ENCODE data around the gene ITPR2.

Gene ITPR2

GRCh38 chr12:26523708-26524150, 309.3 kb downstream of the ITPR2 start:
- H3K79me2 ChIP-seq (ENCODE audit: low read length), result no peaks in the 10 kb centered on the region
- no peak overlapping the region for H3K9ac ChIP-seq (ENCODE audit: low read length)
- no peaks in the 10 kb centered on the region for H3K9me3 ChIP-seq (replicated peaks; ENCODE audit: insufficient read depth, low read length)
- H2AFZ ChIP-seq (ENCODE audit: low read length), result no peak overlapping the region
- no peaks in the 10 kb centered on the region for H3K27me3 ChIP-seq (replicated peaks; ENCODE audit: insufficient read depth, low read length)
- no peaks in the 10 kb centered on the region for H3K9me2 ChIP-seq (replicated peaks; ENCODE audit: insufficient read depth, low read length)
- no peaks in the 10 kb centered on the region for H3K36me3 ChIP-seq (replicated peaks; ENCODE audit: insufficient read depth, low read length)
- no peak overlapping the region for H3K4me3 ChIP-seq (ENCODE audit: low read length)
- no peak for DNase-seq
- H3K27ac ChIP-seq (ENCODE audit: low read length), result no peak overlapping the region
- H3F3A ChIP-seq (ENCODE audit: insufficient read depth, low read length), result no peaks in the 10 kb centered on the region
- H4K20me1 ChIP-seq (ENCODE audit: insufficient read depth, low read length), result no peaks in the 10 kb centered on the region
- TF ChIP-seq CTCF (IDR thresholded peaks at IDR 0.05; ENCODE audit: low read length), result no peak
- TF ChIP-seq EZH2 (optimal IDR thresholded peaks at IDR 0.05; ENCODE audit: low read depth, low read length), result no peak
- no peak for TF ChIP-seq EZH2phosphoT487 (IDR thresholded peaks at IDR 0.05; ENCODE audit: low read length)
- H3K4me2 ChIP-seq (ENCODE audit: low read depth, low read length), result no peak overlapping the region
- no peaks in the 10 kb centered on the region for H3K4me1 ChIP-seq (ENCODE audit: low read length)

- no peaks in the 10 kb centered on the region for H3K9me2 ChIP-seq (replicated peaks; ENCODE audit: insufficient read depth, low read length)
- H3K79me2 ChIP-seq (ENCODE audit: low read length), result no peaks in the 10 kb centered on the region
- DNase-seq, result no peak
- no peak overlapping the region for H3K9ac ChIP-seq (ENCODE audit: low read length)
- no peaks in the 10 kb centered on the region for H4K20me1 ChIP-seq (ENCODE audit: insufficient read depth, low read length)
- H3K36me3 ChIP-seq (replicated peaks; ENCODE audit: insufficient read depth, low read length), result no peaks in the 10 kb centered on the region
- H2AFZ ChIP-seq (ENCODE audit: low read length), result no peak overlapping the region
- H3K4me2 ChIP-seq (ENCODE audit: low read depth, low read length), result no peak overlapping the region
- no peak overlapping the region for H3K4me3 ChIP-seq (ENCODE audit: low read length)
- H3K4me1 ChIP-seq (ENCODE audit: low read length), result no peaks in the 10 kb centered on the region
- H3K27ac ChIP-seq (ENCODE audit: low read length), result no peak overlapping the region
- no peaks in the 10 kb centered on the region for H3K27me3 ChIP-seq (replicated peaks; ENCODE audit: insufficient read depth, low read length)
- TF ChIP-seq EZH2 (optimal IDR thresholded peaks at IDR 0.05; ENCODE audit: low read depth, low read length) (no peak), CTCF (IDR thresholded peaks at IDR 0.05; ENCODE audit: low read length) (no peak), EZH2phosphoT487 (IDR thresholded peaks at IDR 0.05; ENCODE audit: low read length) (no peak)
- no peaks in the 10 kb centered on the region for H3F3A ChIP-seq (ENCODE audit: insufficient read depth, low read length)
- no peaks in the 10 kb centered on the region for H3K9me3 ChIP-seq (replicated peaks; ENCODE audit: insufficient read depth, low read length)
These were observed 312.1 kb downstream of the ITPR2 start for GRCh38 chr12:26520869-26521268.

- Histone ChIP-seq H3K79me2 (ENCODE audit: low read length) (no peaks in the 10 kb centered on the region), H3K27ac (ENCODE audit: low read length) (no peak overlapping the region), H2AFZ (ENCODE audit: low read length) (no peak overlapping the region), H3K27me3 (replicated peaks; ENCODE audit: insufficient read depth, low read length) (no peaks in the 10 kb centered on the region), H3K9me3 (replicated peaks; ENCODE audit: insufficient read depth, low read length) (no peaks in the 10 kb centered on the region), H3K9ac (ENCODE audit: low read length) (no peak overlapping the region), H3K4me3 (ENCODE audit: low read length) (no peak overlapping the region), H4K20me1 (ENCODE audit: insufficient read depth, low read length) (no peaks in the 10 kb centered on the region), H3F3A (ENCODE audit: insufficient read depth, low read length) (no peaks in the 10 kb centered on the region), H3K4me2 (ENCODE audit: low read depth, low read length) (no peak overlapping the region), H3K9me2 (replicated peaks; ENCODE audit: insufficient read depth, low read length) (no peaks in the 10 kb centered on the region), H3K36me3 (replicated peaks; ENCODE audit: insufficient read depth, low read length) (no peaks in the 10 kb centered on the region), H3K4me1 (ENCODE audit: low read length) (no peaks in the 10 kb centered on the region)
- no peak for DNase-seq
- TF ChIP-seq EZH2phosphoT487 (IDR thresholded peaks at IDR 0.05; ENCODE audit: low read length) (no peak), EZH2 (optimal IDR thresholded peaks at IDR 0.05; ENCODE audit: low read depth, low read length) (no peak), CTCF (IDR thresholded peaks at IDR 0.05; ENCODE audit: low read length) (no peak)
These were observed 312.9 kb downstream of the ITPR2 start for GRCh38 chr12:26520109-26520508.

Measured in MM.1S (cell line).